ENCODE results near the gene MRPS17.
A peak's percentile ranks its signal among the peaks of the same experiment; 100 is the strongest.

MRPS17 gene

DNA sequence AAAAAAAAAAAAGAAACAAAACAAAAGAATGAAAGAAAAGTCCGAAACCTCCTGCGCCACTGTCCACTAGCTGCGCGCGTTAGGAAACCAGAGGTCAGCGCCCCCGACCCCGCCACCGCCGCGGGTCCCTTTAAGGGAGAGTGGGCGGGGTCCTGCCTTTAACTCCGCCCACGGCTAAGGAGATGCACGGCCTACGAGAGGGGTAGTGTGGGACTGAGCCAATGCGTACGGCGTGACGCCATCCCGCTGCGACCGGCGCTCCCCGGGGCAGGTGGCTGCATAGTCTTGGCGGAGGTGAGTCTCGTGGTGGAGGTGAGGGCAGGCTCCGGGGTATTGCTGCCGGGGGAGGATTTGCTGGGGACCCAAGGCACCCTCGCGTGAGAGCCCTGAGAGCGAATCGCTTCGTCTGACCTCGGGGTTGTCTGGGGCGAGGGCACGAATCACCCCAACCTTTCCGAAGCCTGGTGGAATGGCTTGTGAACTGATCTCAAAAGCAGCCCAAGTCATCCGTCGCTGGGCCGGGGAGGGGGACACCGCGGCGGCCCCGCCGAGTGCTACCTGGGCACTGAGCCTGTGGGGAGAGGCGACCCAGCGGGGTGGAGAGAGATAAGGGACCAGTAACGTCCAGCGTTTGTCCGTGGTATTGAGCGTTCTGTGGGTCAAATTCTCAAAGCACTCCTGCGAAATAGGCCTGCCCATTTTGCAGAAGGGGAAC lies at the start of gene MRPS17:
Gene MRPS17, plus strand, starts transcription at position 241 of the 715 bp plus-strand sequence. CDS start 1,319 bp downstream, outside the sequence.
- DNase-seq (ENCODE audit: extremely low spot score), result peak; percentile 97
- CTCF ChIA-PET, result interaction anchor here (1.3 kb wide), 1 partner anchor 13 kb away, joined by 7 read pairs; the partner anchor contains the start of gene NIPSNAP2

DNA sequence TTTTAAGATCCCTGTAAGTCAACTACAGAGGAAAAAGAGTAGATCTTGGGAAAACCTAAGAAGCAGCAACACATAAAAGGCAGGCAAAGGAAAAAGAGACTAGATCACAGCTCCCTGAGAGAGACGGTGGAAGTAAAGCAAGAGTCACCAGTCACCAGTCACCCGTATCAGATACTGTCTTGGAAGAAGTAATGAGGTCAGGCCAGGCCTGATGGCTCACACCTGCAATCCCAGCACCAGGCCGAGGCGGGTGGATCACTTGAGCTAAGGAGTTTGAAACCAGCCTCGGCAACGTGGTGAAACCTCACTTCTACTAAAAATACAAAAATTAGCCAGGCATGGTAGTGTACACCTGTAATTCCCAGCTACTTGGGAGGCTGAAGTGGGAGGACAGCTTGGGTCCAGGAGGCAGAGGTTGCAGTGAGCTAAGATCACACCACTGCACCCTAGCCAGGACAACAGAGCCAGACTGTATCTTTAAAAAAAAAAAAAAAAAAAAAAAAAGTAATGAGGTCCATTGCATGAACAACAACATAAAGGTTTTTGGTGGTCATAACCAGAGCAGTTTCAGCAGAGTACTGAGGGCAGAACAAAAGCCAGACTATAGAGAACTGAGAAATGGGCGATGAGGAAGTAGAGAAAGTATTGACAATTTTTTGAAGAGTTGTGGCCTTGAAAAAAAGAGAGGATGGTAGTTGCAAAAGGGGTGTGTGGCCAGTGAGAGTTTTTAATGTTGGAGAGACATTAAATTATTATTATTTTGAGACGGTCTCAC lies 47.5 kb upstream of the MRPS17 start:
- ChIA-PET CTCF (no interaction called here), POLR2A (no interaction called here)
- no peak for DNase-seq (ENCODE audit: extremely low spot score)
- TF ChIP-seq BHLHE40 (IDR thresholded peaks at IDR 0.05; ENCODE audit: borderline replicate concordance), result no peak
- no peak for TF ChIP-seq ARNT (IDR thresholded peaks at IDR 0.05)
- TF ChIP-seq L3MBTL2 (conservative IDR thresholded peaks at IDR 0.05), result no peak
- no peak for TF ChIP-seq FOXA1 (IDR thresholded peaks at IDR 0.05)
- no peak for TF ChIP-seq TARDBP (IDR thresholded peaks at IDR 0.05)
- TF ChIP-seq FOXK2 (IDR thresholded peaks at IDR 0.05), result no peak
- no peak for TF ChIP-seq ELF4 (IDR thresholded peaks at IDR 0.05)
- TF ChIP-seq HDGF (IDR thresholded peaks at IDR 0.05; ENCODE audit: borderline replicate concordance), result no peak
- TF ChIP-seq SP1 (IDR thresholded peaks at IDR 0.05), result no peak

More for the DNA sequence above, at the start of gene MRPS17:
- POLR2A ChIA-PET, result no interaction called here
- TF ChIP-seq L3MBTL2 (conservative IDR thresholded peaks at IDR 0.05) (peak; percentile 88), SUZ12 (IDR thresholded peaks at IDR 0.05) (no peak)

- no peak for DNase-seq (ENCODE audit: extremely low spot score)
- ChIA-PET POLR2A (no interaction called here), CTCF (no interaction called here)
- no peak for TF ChIP-seq HDGF (IDR thresholded peaks at IDR 0.05; ENCODE audit: borderline replicate concordance)
- no peak for TF ChIP-seq LEF1 (IDR thresholded peaks at IDR 0.05; ENCODE audit: borderline replicate concordance)
- TF ChIP-seq FOXK2 (IDR thresholded peaks at IDR 0.05), result no peak
- TF ChIP-seq BHLHE40 (IDR thresholded peaks at IDR 0.05; ENCODE audit: borderline replicate concordance), result no peak
- no peak for TF ChIP-seq SP1 (IDR thresholded peaks at IDR 0.05)
- TF ChIP-seq NFRKB (IDR thresholded peaks at IDR 0.05), result no peak
- no peak for TF ChIP-seq FOXA1 (IDR thresholded peaks at IDR 0.05)
- no peak for TF ChIP-seq ELF4 (IDR thresholded peaks at IDR 0.05)
- TF ChIP-seq, protein P1, sequence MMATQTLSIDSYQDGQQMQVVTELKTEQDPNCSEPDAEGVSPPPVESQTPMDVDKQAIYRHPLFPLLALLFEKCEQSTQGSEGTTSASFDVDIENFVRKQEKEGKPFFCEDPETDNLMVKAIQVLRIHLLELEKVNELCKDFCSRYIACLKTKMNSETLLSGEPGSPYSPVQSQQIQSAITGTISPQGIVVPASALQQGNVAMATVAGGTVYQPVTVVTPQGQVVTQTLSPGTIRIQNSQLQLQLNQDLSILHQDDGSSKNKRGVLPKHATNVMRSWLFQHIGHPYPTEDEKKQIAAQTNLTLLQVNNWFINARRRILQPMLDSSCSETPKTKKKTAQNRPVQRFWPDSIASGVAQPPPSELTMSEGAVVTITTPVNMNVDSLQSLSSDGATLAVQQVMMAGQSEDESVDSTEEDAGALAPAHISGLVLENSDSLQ (IDR thresholded peaks at IDR 0.05), result no peak
- TF ChIP-seq L3MBTL2 (conservative IDR thresholded peaks at IDR 0.05), result no peak
- TF ChIP-seq TARDBP (IDR thresholded peaks at IDR 0.05), result no peak
Observed at GRCh38 chr7:55912748-55913158, 38.9 kb upstream of the MRPS17 start.

- CTCF ChIA-PET, result no interaction called here
- POLR2A ChIA-PET, result no interaction called here
- no peak for TF ChIP-seq NFRKB (IDR thresholded peaks at IDR 0.05)
- no peak for TF ChIP-seq HDGF (IDR thresholded peaks at IDR 0.05; ENCODE audit: borderline replicate concordance)
- no peak for TF ChIP-seq FOXA1 (IDR thresholded peaks at IDR 0.05)
- TF ChIP-seq SUZ12 (IDR thresholded peaks at IDR 0.05), result no peak
- TF ChIP-seq L3MBTL2 (conservative IDR thresholded peaks at IDR 0.05), result no peak
- no peak for TF ChIP-seq LEF1 (IDR thresholded peaks at IDR 0.05; ENCODE audit: borderline replicate concordance)
- TF ChIP-seq, protein P1 (IDR thresholded peaks at IDR 0.05), result no peak
- TF ChIP-seq SP1 (IDR thresholded peaks at IDR 0.05), result no peak
- no peak for TF ChIP-seq CTBP1 (IDR thresholded peaks at IDR 0.05; ENCODE audit: borderline replicate concordance)
- TF ChIP-seq ARNT (IDR thresholded peaks at IDR 0.05), result no peak
- no peak for TF ChIP-seq FOXK2 (IDR thresholded peaks at IDR 0.05)
- TF ChIP-seq ELF4 (IDR thresholded peaks at IDR 0.05), result no peak
- no peak for TF ChIP-seq FOXM1 (IDR thresholded peaks at IDR 0.05; ENCODE audit: borderline replicate concordance)
- TF ChIP-seq TARDBP (IDR thresholded peaks at IDR 0.05), result no peak
- no peak for TF ChIP-seq BHLHE40 (IDR thresholded peaks at IDR 0.05; ENCODE audit: borderline replicate concordance)
- no peak for TF ChIP-seq ZNF384 (IDR thresholded peaks at IDR 0.05)
Observed at GRCh38 chr7:55917771-55918170, 33.9 kb upstream of the MRPS17 start.

DNA sequence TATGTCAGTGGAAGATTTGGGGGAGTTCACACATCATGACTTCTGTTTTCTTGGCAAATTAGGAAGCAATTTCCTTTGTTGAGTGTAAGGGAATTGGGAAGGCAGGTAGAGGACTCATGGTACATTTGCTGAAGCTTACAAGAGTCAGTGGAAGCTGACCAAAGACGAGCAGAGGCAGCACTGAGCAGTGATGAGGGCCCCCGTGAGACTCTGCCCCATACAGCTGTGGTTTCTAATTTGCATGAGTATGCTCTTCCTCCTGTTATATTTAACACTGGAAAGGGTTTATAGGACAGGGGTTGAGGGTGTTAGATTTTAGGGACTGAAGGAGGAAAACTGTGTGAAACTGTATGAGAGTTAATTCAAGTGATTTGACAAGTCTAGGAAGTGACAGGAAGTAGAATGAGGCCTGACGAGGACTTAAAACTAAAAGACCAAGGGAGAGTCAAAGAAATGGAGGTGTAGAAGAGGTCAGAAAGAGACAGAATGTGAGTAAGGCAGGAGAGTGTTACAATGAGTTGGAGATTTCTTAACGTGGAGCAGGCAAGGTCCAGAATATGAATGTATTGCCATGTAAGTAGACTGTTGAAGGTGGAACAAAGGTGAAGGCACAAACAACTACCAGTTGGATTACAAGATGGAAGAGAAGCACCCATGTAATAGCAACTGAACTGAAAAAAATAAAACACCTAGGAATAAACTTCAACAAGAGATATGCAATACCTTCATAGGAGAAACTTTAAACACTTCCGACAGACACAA lies 23.5 kb upstream of the MRPS17 start:
- no peak for TF ChIP-seq FOXM1 (IDR thresholded peaks at IDR 0.05; ENCODE audit: borderline replicate concordance)
- no peak for TF ChIP-seq FOXK2 (IDR thresholded peaks at IDR 0.05)
- no peak for TF ChIP-seq NFRKB (IDR thresholded peaks at IDR 0.05)
- TF ChIP-seq L3MBTL2 (conservative IDR thresholded peaks at IDR 0.05), result no peak
- no peak for TF ChIP-seq FOXA1 (IDR thresholded peaks at IDR 0.05)
- no peak for TF ChIP-seq CTBP1 (IDR thresholded peaks at IDR 0.05; ENCODE audit: borderline replicate concordance)
- no peak for TF ChIP-seq BHLHE40 (IDR thresholded peaks at IDR 0.05; ENCODE audit: borderline replicate concordance)
- TF ChIP-seq ARNT (IDR thresholded peaks at IDR 0.05), result no peak
- TF ChIP-seq HDGF (IDR thresholded peaks at IDR 0.05; ENCODE audit: borderline replicate concordance), result no peak
- TF ChIP-seq SP1 (IDR thresholded peaks at IDR 0.05), result no peak
- no peak for TF ChIP-seq TARDBP (IDR thresholded peaks at IDR 0.05)
- TF ChIP-seq, protein P1 (IDR thresholded peaks at IDR 0.05), result no peak
- TF ChIP-seq SUZ12 (IDR thresholded peaks at IDR 0.05), result no peak
- POLR2A ChIA-PET, result no interaction called here
- no peak for DNase-seq (ENCODE audit: extremely low spot score)
- CTCF ChIA-PET, result no interaction called here

More at GRCh38 chr7:55917771-55918170, 33.9 kb upstream of the MRPS17 start:
- no peak for DNase-seq (ENCODE audit: extremely low spot score)

Measured in HEK293T (cell line).